NB4 (cell line): Measurements from ENCODE around the gene MTAP.

Source experiments
- MYC ChIP-seq: IDR thresholded peaks from 2 replicates; pipeline ENCODE4 v1.6.1; 2011; ENCODE audit warnings: low read depth, low read length
- POLR2A ChIP-seq: IDR thresholded peaks from 2 replicates; pipeline ENCODE4 v1.6.1; 2011; ENCODE audit warnings: mild to moderate bottlenecking; ENCODE audit not compliant: insufficient read length; ENCODE audit errors: extremely low read depth
- TF ChIP-seq, protein P1 (sequence below): IDR thresholded peaks from one replicate; pipeline ENCODE4 v1.5.1; 2012; ENCODE audit warnings: low read depth, low read length
- TF ChIP-seq, protein P2 (sequence below): IDR thresholded peaks from 2 replicates; pipeline ENCODE4 v1.6.1; 2011; ENCODE audit warnings: low read depth, low read length

DNA sequence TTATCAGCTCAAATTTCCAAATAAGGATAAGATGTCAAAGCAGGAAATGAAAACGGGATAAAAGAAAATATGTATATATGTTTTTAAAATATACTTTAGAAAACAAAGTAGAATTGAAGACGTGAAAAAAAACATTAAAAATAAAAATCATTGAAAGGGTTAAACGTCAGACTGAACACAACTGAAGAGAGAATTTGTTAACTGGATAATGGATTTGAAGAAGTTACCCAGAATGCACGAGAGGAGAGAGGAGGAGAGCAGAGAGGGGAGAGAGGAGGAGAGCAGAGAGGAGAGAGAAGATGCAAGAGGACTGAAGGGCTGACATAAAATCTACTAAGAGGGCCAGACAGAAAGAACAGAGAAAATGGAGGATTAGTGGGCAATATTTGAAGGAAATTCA lies 103.8 kb downstream of the MTAP start:
- TF ChIP-seq, protein P1, sequence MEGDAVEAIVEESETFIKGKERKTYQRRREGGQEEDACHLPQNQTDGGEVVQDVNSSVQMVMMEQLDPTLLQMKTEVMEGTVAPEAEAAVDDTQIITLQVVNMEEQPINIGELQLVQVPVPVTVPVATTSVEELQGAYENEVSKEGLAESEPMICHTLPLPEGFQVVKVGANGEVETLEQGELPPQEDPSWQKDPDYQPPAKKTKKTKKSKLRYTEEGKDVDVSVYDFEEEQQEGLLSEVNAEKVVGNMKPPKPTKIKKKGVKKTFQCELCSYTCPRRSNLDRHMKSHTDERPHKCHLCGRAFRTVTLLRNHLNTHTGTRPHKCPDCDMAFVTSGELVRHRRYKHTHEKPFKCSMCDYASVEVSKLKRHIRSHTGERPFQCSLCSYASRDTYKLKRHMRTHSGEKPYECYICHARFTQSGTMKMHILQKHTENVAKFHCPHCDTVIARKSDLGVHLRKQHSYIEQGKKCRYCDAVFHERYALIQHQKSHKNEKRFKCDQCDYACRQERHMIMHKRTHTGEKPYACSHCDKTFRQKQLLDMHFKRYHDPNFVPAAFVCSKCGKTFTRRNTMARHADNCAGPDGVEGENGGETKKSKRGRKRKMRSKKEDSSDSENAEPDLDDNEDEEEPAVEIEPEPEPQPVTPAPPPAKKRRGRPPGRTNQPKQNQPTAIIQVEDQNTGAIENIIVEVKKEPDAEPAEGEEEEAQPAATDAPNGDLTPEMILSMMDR = no peak
- TF ChIP-seq POLR2A (no peak), MYC (no peak)
- TF ChIP-seq, protein P2, sequence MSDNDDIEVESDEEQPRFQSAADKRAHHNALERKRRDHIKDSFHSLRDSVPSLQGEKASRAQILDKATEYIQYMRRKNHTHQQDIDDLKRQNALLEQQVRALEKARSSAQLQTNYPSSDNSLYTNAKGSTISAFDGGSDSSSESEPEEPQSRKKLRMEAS = no peak
